Bronchial epithelial cell (primary cell): ENCODE data around the gene USP15. TPM values are rescaled to one million over a fixed set of nuclear protein-coding genes. Genes with fewer than 3 reads are reported as not detected.

Experiments used
- DNase-seq: peaks from one replicate; pipeline ENCODE4 v3.0.0-alpha.2; 2010; ENCODE audit warnings: low read depth
- FAIRE-seq: peaks from 2 replicates; lab custom pipeline; 2011; peaks lifted over from hg19 to GRCh38; lab: Jason Lieb, UNC
- H3K27me3 ChIP-seq: 2 replicates; pipeline ENCODE4 v1.5.1; 2011; ENCODE audit warnings: low read length; ENCODE audit not compliant: control insufficient read depth, insufficient read depth
- H3K36me3 ChIP-seq: 2 replicates; pipeline ENCODE4 v1.5.1; 2011; ENCODE audit warnings: low read length; ENCODE audit not compliant: control insufficient read depth, insufficient read depth
- H3K4me3 ChIP-seq: 2 replicates; pipeline ENCODE4 v1.5.1; 2011; ENCODE audit warnings: mild to moderate bottlenecking, low read depth, low read length, control low read depth
- total RNA-seq: library from RNA; depleted of rRNA; stranded (reverse); fragments of >200 nt; gene quantifications from 2 replicates; pipeline ENCODE4 v1.2.1, GENCODE V29; 2014
- TF ChIP-seq, protein P1 (sequence below): IDR thresholded peaks from 2 replicates; pipeline ENCODE4 v1.5.1; 2011; ENCODE audit warnings: mild to moderate bottlenecking, moderate library complexity, low read length, control low read depth, inconsistent platforms; ENCODE audit not compliant: insufficient read depth, severe bottlenecking

USP15 gene
- total RNA-seq, 1 donor from 2014 or later: 56.3 TPM

GRCh38 chr12:62267480-62267879, 7.3 kb downstream of the USP15 start:
- Histone ChIP-seq H3K27me3 (no peaks in the 10 kb centered on the region), H3K4me3 (no peak overlapping the region), H3K36me3 (no peaks in the 10 kb centered on the region)
- DNase-seq: no peak
- TF ChIP-seq, protein P1, sequence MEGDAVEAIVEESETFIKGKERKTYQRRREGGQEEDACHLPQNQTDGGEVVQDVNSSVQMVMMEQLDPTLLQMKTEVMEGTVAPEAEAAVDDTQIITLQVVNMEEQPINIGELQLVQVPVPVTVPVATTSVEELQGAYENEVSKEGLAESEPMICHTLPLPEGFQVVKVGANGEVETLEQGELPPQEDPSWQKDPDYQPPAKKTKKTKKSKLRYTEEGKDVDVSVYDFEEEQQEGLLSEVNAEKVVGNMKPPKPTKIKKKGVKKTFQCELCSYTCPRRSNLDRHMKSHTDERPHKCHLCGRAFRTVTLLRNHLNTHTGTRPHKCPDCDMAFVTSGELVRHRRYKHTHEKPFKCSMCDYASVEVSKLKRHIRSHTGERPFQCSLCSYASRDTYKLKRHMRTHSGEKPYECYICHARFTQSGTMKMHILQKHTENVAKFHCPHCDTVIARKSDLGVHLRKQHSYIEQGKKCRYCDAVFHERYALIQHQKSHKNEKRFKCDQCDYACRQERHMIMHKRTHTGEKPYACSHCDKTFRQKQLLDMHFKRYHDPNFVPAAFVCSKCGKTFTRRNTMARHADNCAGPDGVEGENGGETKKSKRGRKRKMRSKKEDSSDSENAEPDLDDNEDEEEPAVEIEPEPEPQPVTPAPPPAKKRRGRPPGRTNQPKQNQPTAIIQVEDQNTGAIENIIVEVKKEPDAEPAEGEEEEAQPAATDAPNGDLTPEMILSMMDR: no peak
- FAIRE-seq: no peak

DNA sequence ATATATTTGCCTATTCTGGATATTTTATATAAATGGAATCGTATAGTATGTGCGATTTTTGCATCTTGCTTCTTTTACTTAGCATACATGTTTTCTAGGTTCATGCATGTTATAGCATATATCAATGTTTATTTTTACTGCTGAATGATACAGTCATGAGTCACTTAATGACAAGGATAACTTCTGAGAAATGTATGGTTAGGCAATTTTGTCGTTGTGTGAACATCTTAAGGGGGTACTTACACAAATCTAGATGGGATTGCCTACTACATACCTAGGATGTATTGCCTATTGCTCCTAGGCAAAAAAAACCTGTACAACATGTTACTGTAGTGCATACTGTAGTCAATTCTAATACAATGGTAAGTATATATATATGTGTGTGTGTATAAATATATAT, 8.8 kb downstream of the USP15 start:
- peak; percentile 93 for DNase-seq
- TF ChIP-seq, protein P1: no peak
- FAIRE-seq: no peak
- no peak overlapping the region for H3K4me3 ChIP-seq
- no peaks in the 10 kb centered on the region for H3K27me3 ChIP-seq
- H3K36me3 ChIP-seq: no peaks in the 10 kb centered on the region

GRCh38 chr12:62269464-62270228, 9.4 kb downstream of the USP15 start:
- Histone ChIP-seq H3K4me3 (no peak overlapping the region), H3K36me3 (no peaks in the 10 kb centered on the region), H3K27me3 (no peaks in the 10 kb centered on the region)
- FAIRE-seq: no peak
- TF ChIP-seq, protein P1: no peak
- DNase-seq: no peak

- Histone ChIP-seq H3K27me3 (no peaks in the 10 kb centered on the region), H3K36me3 (no peaks in the 10 kb centered on the region), H3K4me3 (no peak overlapping the region)
- no peak for FAIRE-seq
- no peak for DNase-seq
- TF ChIP-seq, protein P1: no peak
Observed at GRCh38 chr12:62270384-62270783, 10.2 kb downstream of the USP15 start.

- H3K36me3 ChIP-seq: no peaks in the 10 kb centered on the region
- TF ChIP-seq, protein P1: no peak
- DNase-seq (no peak), FAIRE-seq (no peak)
- no peak overlapping the region for H3K4me3 ChIP-seq
- no peaks in the 10 kb centered on the region for H3K27me3 ChIP-seq
Observed at GRCh38 chr12:62270872-62271271, 10.7 kb downstream of the USP15 start.

DNA sequence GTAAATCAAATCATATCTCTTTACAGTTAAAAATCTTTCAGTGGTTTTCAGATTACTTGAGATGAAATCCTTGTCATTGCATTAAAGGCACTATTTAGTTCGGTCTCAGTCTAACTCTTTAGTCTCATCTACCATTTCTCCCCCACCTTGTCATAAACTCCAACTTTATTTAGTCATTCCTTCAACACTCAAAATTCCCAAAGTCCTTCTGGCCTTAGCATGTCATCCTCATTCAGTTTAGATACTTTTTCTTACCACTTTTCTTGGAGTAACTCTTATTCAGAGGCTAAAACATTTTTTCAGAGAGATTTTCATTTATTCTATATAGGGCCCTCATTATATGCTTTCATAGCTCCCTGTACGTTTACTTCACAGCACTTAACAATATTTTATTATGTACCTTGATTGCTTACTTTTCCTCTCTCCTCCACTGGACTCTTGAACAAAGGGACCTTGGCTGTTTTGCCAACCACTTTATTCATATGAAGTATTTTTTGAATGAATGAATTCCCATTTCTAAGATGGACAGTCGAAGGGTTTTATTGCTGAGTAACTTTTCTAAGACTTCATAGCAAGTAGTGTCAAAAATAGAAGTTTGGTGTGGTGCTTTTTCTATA, 12.8 kb downstream of the USP15 start:
- H3K4me3 ChIP-seq: no peak overlapping the region
- TF ChIP-seq, protein P1: no peak
- H3K36me3 ChIP-seq: no peaks in the 10 kb centered on the region
- no peaks in the 10 kb centered on the region for H3K27me3 ChIP-seq
- no peak for DNase-seq
- no peak for FAIRE-seq
